NB4 (cell line): ENCODE results near the gene RPRM.

ENCODE experiments used
- DNase-seq: peaks from one replicate; pipeline ENCODE4 v3.0.0; 2010; ENCODE audit warnings: low read depth
- H3K4me3 ChIP-seq: one replicate; pipeline ENCODE4 v1.5.1; 2011; ENCODE audit warnings: mild to moderate bottlenecking, low read depth, low read length, moderate library complexity
- MAX ChIP-seq: IDR thresholded peaks from 2 replicates; pipeline ENCODE4 v1.6.1; 2011; ENCODE audit warnings: low read depth, low read length
- MYC ChIP-seq: IDR thresholded peaks from 2 replicates; pipeline ENCODE4 v1.6.1; 2011; ENCODE audit warnings: low read depth, low read length
- POLR2A ChIP-seq: IDR thresholded peaks from 2 replicates; pipeline ENCODE4 v1.6.1; 2011; ENCODE audit warnings: mild to moderate bottlenecking; ENCODE audit not compliant: insufficient read length; ENCODE audit errors: extremely low read depth
- TF ChIP-seq, protein P1 (sequence below): IDR thresholded peaks from one replicate; pipeline ENCODE4 v1.5.1; 2012; ENCODE audit warnings: low read depth, low read length

The RPRM gene

DNA sequence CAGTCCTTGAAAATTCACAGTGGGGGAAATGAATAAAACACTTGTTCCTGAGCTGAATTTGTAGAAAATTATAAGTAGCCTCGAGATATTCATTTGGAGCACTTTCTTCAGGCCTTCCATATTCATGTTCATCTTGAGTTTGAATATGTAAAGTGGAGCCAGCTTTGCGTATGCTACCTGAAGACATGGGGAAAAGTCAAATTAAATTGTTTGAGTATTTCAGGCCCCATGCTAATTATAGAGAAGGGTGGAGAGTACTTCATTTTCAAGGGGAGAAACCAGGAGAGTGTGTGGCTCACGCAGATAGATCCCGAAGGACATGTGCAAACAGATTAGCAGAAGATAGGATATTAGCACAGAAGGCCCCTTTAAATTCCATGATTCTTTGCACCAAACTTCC is 7.7 kb downstream of the RPRM start:
- no peak for TF ChIP-seq POLR2A
- no peak for TF ChIP-seq MAX
- TF ChIP-seq, protein P1, sequence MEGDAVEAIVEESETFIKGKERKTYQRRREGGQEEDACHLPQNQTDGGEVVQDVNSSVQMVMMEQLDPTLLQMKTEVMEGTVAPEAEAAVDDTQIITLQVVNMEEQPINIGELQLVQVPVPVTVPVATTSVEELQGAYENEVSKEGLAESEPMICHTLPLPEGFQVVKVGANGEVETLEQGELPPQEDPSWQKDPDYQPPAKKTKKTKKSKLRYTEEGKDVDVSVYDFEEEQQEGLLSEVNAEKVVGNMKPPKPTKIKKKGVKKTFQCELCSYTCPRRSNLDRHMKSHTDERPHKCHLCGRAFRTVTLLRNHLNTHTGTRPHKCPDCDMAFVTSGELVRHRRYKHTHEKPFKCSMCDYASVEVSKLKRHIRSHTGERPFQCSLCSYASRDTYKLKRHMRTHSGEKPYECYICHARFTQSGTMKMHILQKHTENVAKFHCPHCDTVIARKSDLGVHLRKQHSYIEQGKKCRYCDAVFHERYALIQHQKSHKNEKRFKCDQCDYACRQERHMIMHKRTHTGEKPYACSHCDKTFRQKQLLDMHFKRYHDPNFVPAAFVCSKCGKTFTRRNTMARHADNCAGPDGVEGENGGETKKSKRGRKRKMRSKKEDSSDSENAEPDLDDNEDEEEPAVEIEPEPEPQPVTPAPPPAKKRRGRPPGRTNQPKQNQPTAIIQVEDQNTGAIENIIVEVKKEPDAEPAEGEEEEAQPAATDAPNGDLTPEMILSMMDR, result no peak
- no peak for TF ChIP-seq MYC
- no peak overlapping the region for H3K4me3 ChIP-seq
- DNase-seq, result no peak

DNA sequence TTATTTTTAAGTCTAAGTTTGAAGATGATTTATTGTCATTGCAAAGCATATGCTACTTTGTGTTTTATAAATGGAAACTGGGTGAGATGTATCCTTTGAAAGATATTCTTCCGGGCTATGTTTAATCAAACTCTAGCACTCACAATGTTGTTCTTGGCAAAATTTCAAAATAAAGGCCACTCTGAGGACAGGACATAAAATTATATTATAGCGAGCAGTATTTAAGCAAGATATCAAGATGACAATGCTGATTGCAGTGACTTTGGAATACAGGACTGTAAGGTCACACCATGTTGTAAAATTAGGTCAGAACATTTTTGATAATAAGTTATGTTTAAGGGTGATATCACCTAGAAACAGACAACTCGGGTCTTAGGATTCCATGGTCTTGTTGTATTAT is 14.2 kb downstream of the RPRM start:
- no peak overlapping the region for H3K4me3 ChIP-seq
- DNase-seq, result no peak
- TF ChIP-seq, protein P1, result no peak
- no peak for TF ChIP-seq POLR2A
- no peak for TF ChIP-seq MYC

- DNase-seq, result no peak
- no peak for TF ChIP-seq POLR2A
- TF ChIP-seq MAX, result no peak
- no peak for TF ChIP-seq MYC
- TF ChIP-seq, protein P1, result no peak
- H3K4me3 ChIP-seq, result no peak overlapping the region
Observed at GRCh38 chr2:153462338-153462859, 16.2 kb downstream of the RPRM start.

GRCh38 chr2:153461453-153461852 is 17.1 kb downstream of the RPRM start:
- no peak overlapping the region for H3K4me3 ChIP-seq
- DNase-seq, result no peak
- TF ChIP-seq, protein P1, result no peak
- TF ChIP-seq MYC (no peak), POLR2A (no peak), MAX (no peak)

DNA sequence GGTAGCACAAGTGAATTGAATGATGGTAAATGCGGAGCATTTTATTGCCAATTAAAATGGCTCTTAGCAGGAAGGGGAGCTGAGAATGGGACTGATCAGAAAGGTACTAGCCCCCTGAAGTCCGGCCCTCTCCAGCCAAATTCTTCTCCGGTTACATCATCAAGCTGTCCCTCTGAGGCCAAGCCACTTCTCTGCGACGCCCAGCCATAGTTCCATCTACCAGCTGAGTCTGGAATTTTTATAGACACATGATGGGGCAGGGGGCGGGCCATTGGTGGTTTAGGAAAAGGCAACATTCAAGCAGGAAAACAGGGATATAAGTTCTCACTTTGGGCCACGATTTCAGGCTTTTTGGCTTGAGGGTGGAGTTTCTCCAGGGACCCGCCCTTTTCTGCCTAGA is 22.7 kb downstream of the RPRM start:
- no peak overlapping the region for H3K4me3 ChIP-seq
- no peak for DNase-seq
- TF ChIP-seq POLR2A, result no peak
- no peak for TF ChIP-seq MAX
- no peak for TF ChIP-seq MYC
- TF ChIP-seq, protein P1, result no peak

GRCh38 chr2:153455403-153455802 is 23.2 kb downstream of the RPRM start:
- no peak overlapping the region for H3K4me3 ChIP-seq
- no peak for TF ChIP-seq MYC
- TF ChIP-seq POLR2A, result no peak
- DNase-seq, result no peak
